Karpas-422 (cell line): Measurements from ENCODE around the gene ACP1. TPM values are rescaled to one million over a fixed set of nuclear protein-coding genes. Genes with fewer than 3 reads are reported as not detected.

Experiments
- DNase-seq: peaks from one replicate; pipeline ENCODE4 v3.0.0-alpha.2; 2015
- H2AFZ ChIP-seq: fragments of 200-600 bp; sonication (generic); 2 replicates; pipeline ENCODE4 v1.6.1; 2014; ENCODE audit warnings: antibody characterized with exemption, low read length, mixed read lengths
- H3K27ac ChIP-seq: fragments of 200-600 bp; sonication (generic); 2 replicates; pipeline ENCODE4 v1.5.1; 2014; ENCODE audit warnings: mild to moderate bottlenecking, low read length, moderate library complexity
- H3K27me3 ChIP-seq: fragments of 200-600 bp; sonication (generic); 2 replicates; pipeline ENCODE4 v1.6.1; 2014; ENCODE audit warnings: low read length, mixed read lengths
- H3K36me3 ChIP-seq: fragments of 200-600 bp; sonication (generic); 2 replicates; pipeline ENCODE4 v1.6.1; 2014; ENCODE audit warnings: low read length, mixed read lengths; ENCODE audit not compliant: insufficient read depth
- H3K4me1 ChIP-seq: fragments of 200-600 bp; sonication (generic); 2 replicates; pipeline ENCODE4 v1.6.1; 2014; ENCODE audit warnings: mild to moderate bottlenecking, low read length, mixed read lengths
- H3K4me2 ChIP-seq: fragments of 200-600 bp; sonication (generic); 2 replicates; pipeline ENCODE4 v1.6.1; 2014; ENCODE audit warnings: low read length, low read depth, mild to moderate bottlenecking; ENCODE audit not compliant: poor library complexity, severe bottlenecking
- H3K4me3 ChIP-seq: fragments of 200-600 bp; sonication (generic); 2 replicates; pipeline ENCODE4 v1.5.1; 2014; ENCODE audit warnings: mild to moderate bottlenecking, antibody characterized with exemption, low read length, mixed read lengths
- H3K79me2 ChIP-seq: fragments of 200-600 bp; sonication (generic); 2 replicates; pipeline ENCODE4 v1.6.1; 2014; ENCODE audit warnings: mild to moderate bottlenecking, low read length, mixed read lengths
- H3K9ac ChIP-seq: fragments of 200-600 bp; sonication (generic); 2 replicates; pipeline ENCODE4 v1.6.0; 2014; ENCODE audit warnings: low read length
- H3K9me2 ChIP-seq: fragments of 200-600 bp; sonication (generic), shearing (Covaris generic); replicated peaks from 2 replicates; pipeline ENCODE4 v1.6.0; 2014; ENCODE audit warnings: mild to moderate bottlenecking, low read length, moderate library complexity; ENCODE audit not compliant: insufficient read depth
- H3K9me3 ChIP-seq: fragments of 300-700, 200-600 bp; sonication (generic); 2 replicates; pipeline ENCODE4 v1.6.1; 2014; ENCODE audit warnings: low read length, mixed read lengths
- H4K20me1 ChIP-seq: fragments of 200-600 bp; sonication (generic); 2 replicates; pipeline ENCODE4 v1.6.1; 2014; ENCODE audit warnings: mild to moderate bottlenecking, antibody characterized with exemption, low read length, low read depth; ENCODE audit not compliant: insufficient read depth
- total RNA-seq: library from RNA; depleted of rRNA; stranded (reverse); fragments of >200 nt; shearing (Covaris generic); gene quantifications from 2 replicates; pipeline ENCODE4 v1.2.3, GENCODE V29; 2014; ENCODE audit warnings: low replicate concordance

The ACP1 gene
- total RNA-seq, 1 experiment from 2014 or later, result 185 TPM

GRCh38 chr2:248724-249123, 16.0 kb upstream of the ACP1 start:
- Histone ChIP-seq H3K4me2 (no peak overlapping the region), H3K4me3 (no peak overlapping the region), H3K9me3 (no peaks in the 10 kb centered on the region), H2AFZ (no peak overlapping the region), H4K20me1 (no peaks in the 10 kb centered on the region), H3K9ac (no peak overlapping the region), H3K79me2 (no peaks in the 10 kb centered on the region), H3K9me2 (no peaks in the 10 kb centered on the region), H3K4me1 (no peaks in the 10 kb centered on the region), H3K27me3 (no peaks in the 10 kb centered on the region), H3K36me3 (no peaks in the 10 kb centered on the region), H3K27ac (no peak overlapping the region)
- no peak for DNase-seq

DNA sequence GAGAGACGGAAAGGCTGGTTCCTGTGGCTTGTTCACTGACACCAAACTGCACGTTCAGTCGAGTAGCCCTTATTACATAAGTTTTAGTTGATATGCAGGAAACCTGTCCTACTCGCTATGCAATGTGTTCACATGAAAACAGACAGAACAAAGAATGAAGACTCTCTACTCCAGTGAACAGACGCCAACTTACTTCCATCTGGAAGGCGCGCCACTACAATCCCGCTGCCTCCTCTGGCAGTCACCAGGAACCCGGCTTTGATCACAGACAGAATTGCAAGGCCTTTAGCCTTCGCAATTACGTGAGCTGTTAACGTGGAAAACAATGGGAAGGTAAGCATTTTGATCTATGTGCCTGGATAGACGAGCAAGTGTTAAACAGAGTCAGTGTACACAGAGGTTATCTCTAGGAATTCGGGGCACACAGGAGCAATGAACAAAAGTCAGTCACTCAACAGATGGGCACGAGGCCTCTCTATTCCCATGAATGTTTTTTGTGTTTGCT, 15.2 kb upstream of the ACP1 start:
- DNase-seq, result no peak
- Histone ChIP-seq H3K4me2 (no peak overlapping the region), H4K20me1 (no peaks in the 10 kb centered on the region), H3K36me3 (no peaks in the 10 kb centered on the region), H3K9me3 (no peaks in the 10 kb centered on the region), H3K27me3 (no peaks in the 10 kb centered on the region), H3K79me2 (no peaks in the 10 kb centered on the region), H3K4me1 (no peaks in the 10 kb centered on the region), H3K9ac (no peak overlapping the region), H2AFZ (no peak overlapping the region), H3K27ac (no peak overlapping the region), H3K9me2 (no peaks in the 10 kb centered on the region), H3K4me3 (no peak overlapping the region)

DNA sequence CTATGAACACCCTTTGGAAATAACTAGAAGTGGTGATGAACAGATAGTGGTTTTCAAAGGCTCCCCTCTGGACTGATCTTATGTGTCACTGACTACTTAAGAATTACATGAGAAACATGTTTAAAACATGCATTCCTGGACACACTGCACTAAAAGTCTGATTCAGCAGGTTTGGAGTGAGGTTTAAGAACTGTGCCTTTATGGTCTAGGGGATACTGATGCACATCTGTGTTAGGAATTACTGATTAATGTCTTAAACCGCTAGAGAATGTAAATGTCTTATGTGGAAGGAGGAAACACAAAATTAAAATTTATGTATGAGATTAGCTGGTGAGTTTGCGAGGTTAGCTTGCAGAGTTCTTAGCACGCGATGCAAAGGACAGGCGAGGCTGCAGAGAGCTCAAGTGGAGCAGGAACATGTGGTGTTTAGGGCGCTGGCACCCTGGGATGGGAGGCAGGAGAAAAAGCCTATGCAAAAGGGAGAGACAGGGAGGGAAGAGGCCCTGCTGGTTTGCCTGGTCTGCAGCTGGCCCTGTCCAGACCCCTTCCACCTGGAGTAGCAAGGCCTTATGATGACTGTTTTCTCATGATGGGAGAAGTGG, 12.6 kb upstream of the ACP1 start:
- no peaks in the 10 kb centered on the region for H3K27me3 ChIP-seq
- H4K20me1 ChIP-seq, result no peaks in the 10 kb centered on the region
- H3K9me2 ChIP-seq, result no peaks in the 10 kb centered on the region
- H3K4me3 ChIP-seq, result no peak overlapping the region
- no peak overlapping the region for H3K27ac ChIP-seq
- H3K9me3 ChIP-seq, result no peaks in the 10 kb centered on the region
- no peak overlapping the region for H2AFZ ChIP-seq
- H3K4me1 ChIP-seq, result no peaks in the 10 kb centered on the region
- no peak overlapping the region for H3K9ac ChIP-seq
- no peaks in the 10 kb centered on the region for H3K79me2 ChIP-seq
- H3K4me2 ChIP-seq, result no peak overlapping the region
- no peak for DNase-seq
- H3K36me3 ChIP-seq, result no peaks in the 10 kb centered on the region

DNA sequence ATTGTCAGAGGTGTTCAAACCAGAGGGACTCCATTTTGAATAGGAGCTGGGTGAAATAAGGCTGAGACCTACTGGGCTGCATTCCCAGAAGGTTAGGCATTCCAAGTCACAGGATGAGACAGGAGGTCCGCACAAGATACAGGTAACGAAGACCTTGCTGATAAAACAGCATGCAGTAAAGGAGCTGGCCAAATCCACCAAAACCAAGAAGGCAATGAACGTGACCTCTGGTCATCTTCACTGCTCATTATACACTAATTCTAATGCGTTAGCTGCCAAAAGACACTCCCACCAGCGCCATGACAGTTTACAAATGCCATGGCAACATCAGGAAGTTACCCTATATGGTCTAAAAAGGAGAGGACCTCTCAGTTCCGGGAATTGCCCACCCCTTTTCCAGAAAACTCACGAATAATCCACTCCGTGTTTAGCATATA, 11.5 kb upstream of the ACP1 start:
- Histone ChIP-seq H3K27ac (no peak overlapping the region), H3K4me2 (no peak overlapping the region), H3K9ac (no peak overlapping the region), H3K4me3 (no peak overlapping the region), H3K4me1 (no peaks in the 10 kb centered on the region), H3K9me2 (no peaks in the 10 kb centered on the region), H3K79me2 (no peaks in the 10 kb centered on the region), H4K20me1 (no peaks in the 10 kb centered on the region), H3K9me3 (no peaks in the 10 kb centered on the region; the same call in 1 of the 2 replicates), H2AFZ (no peak overlapping the region), H3K36me3 (no peaks in the 10 kb centered on the region), H3K27me3 (no peaks in the 10 kb centered on the region)
- no peak for DNase-seq

DNA sequence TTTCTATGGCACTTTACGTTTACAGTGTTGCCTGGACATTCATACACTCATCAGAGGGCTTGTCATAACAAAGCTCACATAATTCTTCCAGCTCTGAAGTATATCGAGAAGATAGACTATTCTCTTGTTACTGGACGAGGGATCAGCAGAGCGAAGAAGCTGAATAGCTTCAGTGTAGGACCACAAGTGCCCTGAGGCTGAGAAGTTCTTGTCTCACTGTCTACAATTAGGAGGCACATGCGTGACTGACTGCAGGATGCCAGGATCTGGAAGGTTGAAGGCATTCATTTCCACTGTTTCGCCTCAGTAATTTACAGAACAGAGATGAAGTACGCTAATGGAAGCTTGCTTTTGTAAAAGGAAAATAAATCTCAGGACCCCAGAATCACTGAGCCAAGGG, 10.5 kb upstream of the ACP1 start:
- Histone ChIP-seq H3K4me3 (no peak overlapping the region), H4K20me1 (no peaks in the 10 kb centered on the region), H3K9me2 (no peaks in the 10 kb centered on the region), H3K9me3 (no peaks in the 10 kb centered on the region; the same call in 1 of the 2 replicates), H3K9ac (no peak overlapping the region), H3K4me2 (no peak overlapping the region), H3K4me1 (no peaks in the 10 kb centered on the region), H3K79me2 (no peaks in the 10 kb centered on the region), H2AFZ (no peak overlapping the region), H3K36me3 (no peaks in the 10 kb centered on the region), H3K27ac (no peak overlapping the region), H3K27me3 (no peaks in the 10 kb centered on the region)
- no peak for DNase-seq

GRCh38 chr2:255195-255594, 9.6 kb upstream of the ACP1 start:
- no peaks in the 10 kb centered on the region; the same call in 1 of the 2 replicates for H3K9me3 ChIP-seq
- no peak overlapping the region for H3K9ac ChIP-seq
- H3K27ac ChIP-seq, result no peak overlapping the region
- no peaks in the 10 kb centered on the region for H3K79me2 ChIP-seq
- no peak overlapping the region for H3K4me2 ChIP-seq
- H3K9me2 ChIP-seq, result no peaks in the 10 kb centered on the region
- no peaks in the 10 kb centered on the region for H3K4me1 ChIP-seq
- no peak overlapping the region for H3K4me3 ChIP-seq
- H3K27me3 ChIP-seq, result no peaks in the 10 kb centered on the region
- H3K36me3 ChIP-seq, result no peaks in the 10 kb centered on the region
- no peak overlapping the region for H2AFZ ChIP-seq
- H4K20me1 ChIP-seq, result no peaks in the 10 kb centered on the region
- DNase-seq, result no peak

GRCh38 chr2:256094-256493, 8.7 kb upstream of the ACP1 start:
- Histone ChIP-seq H4K20me1 (no peaks in the 10 kb centered on the region), H3K9ac (no peak overlapping the region), H3K9me2 (no peaks in the 10 kb centered on the region), H3K27ac (no peak overlapping the region), H3K4me3 (no peak overlapping the region), H3K4me2 (no peak overlapping the region), H3K27me3 (no peaks in the 10 kb centered on the region), H3K36me3 (no peaks in the 10 kb centered on the region), H2AFZ (no peak overlapping the region), H3K9me3 (no peaks in the 10 kb centered on the region; the same call in 1 of the 2 replicates), H3K4me1 (no peaks in the 10 kb centered on the region), H3K79me2 (no peaks in the 10 kb centered on the region)
- no peak for DNase-seq

DNA sequence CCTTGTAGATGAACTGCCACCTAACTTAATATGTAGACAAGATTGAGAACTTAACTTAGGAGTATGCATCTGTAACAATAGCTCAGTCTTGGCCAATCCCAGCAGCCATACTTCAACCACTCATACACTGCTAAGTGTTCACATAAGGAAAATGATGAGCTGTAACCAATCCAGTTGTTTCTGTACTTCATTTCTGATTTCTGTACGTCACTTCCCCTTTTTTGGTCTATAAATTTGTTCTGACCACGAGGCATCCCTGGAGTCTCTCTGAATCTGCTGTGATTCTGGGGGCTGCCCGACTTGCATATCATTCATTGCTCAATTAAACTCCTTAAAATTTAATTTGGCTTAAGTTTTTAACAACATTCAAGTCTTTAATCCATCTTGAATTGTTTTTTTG, 7.3 kb upstream of the ACP1 start:
- Histone ChIP-seq H3K4me2 (no peak overlapping the region), H3K27ac (no peak overlapping the region), H2AFZ (no peak overlapping the region), H4K20me1 (no peaks in the 10 kb centered on the region), H3K9me2 (no peaks in the 10 kb centered on the region), H3K79me2 (no peaks in the 10 kb centered on the region), H3K4me1 (no peaks in the 10 kb centered on the region), H3K4me3 (no peak overlapping the region), H3K27me3 (no peaks in the 10 kb centered on the region), H3K36me3 (no peaks in the 10 kb centered on the region), H3K9ac (no peak overlapping the region), H3K9me3 (no peaks in the 10 kb centered on the region; the same call in 1 of the 2 replicates)
- no peak for DNase-seq
